ENCODE data around the gene BIRC7. TPM values are rescaled to one million over a fixed set of nuclear protein-coding genes. Genes with fewer than 3 reads are reported as not detected.
A peak's percentile ranks its signal among the peaks of the same experiment; 100 is the strongest.
"Not testable (repeated sequence)": the region's sequence is repeated elsewhere in the genome, so short reads cannot be mapped to it uniquely, and the experiment has no call there.

Gene BIRC7
- total and polyA plus RNA-seq, 2 donors (not counting 3 experiments of a cell fraction or from before 2014, with no cell fraction given) = not detected

DNA sequence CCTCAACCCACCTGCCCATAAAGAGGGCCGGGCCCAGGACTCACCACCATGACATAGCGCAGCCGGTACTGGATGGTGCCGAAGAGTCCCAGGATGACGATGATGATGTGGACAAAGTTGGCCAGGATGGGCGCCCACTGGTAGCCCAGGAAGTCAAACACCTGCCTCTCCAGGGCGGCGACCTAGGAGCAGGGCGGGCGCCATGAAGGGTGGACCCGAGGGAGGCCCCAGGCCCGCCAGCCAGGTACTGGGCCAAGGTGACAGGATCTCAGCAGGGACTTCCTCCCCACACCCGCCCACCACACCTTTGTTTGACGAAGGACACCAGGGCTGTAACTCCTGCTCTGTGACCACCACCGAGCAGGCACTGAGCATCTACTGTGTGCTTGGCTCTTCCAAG lies 14.2 kb downstream of the BIRC7 start:
- H3K9ac ChIP-seq (replicated peaks; ENCODE audit: extremely low read depth, insufficient read depth, low read length) = no peak overlapping the region
- dilution Hi-C loops (cut with MboI; ENCODE audit: extremely low pct_ligation_motif_present, low sequenced_read_pairs) = no loop called here
- peaks cover 19 to 22% of the 10 kb centered on the region in 2 experiments for H3K27me3 ChIP-seq (ENCODE audit: control insufficient read depth in 2 of 2, insufficient read depth in 2 of 2, low read length in 2 of 2)
- H3K4me3 ChIP-seq (replicated peaks in 1 of 3; ENCODE audit: insufficient read depth in 1 of 3, low read depth in 1 of 3, low read length in 3 of 3) = no peak overlapping the region
- CTCF ChIA-PET = interaction anchor here (4.2 kb wide), 1 partner anchor 27 kb away, joined by 24 read pairs; no protein-coding TSS in a partner anchor
- H3K4me1 ChIP-seq (ENCODE audit: control insufficient read depth, extremely low read depth, insufficient read depth, low read length) = no peaks in the 10 kb centered on the region
- no peaks in the 10 kb centered on the region for H4K20me1 ChIP-seq (replicated peaks; ENCODE audit: control insufficient read depth, extremely low read depth, insufficient read depth, low read length)
- no peak overlapping the region for H2AFZ ChIP-seq (ENCODE audit: low read depth, low read length)
- no peak overlapping the region for H3K4me2 ChIP-seq (ENCODE audit: insufficient read depth, low read length)
- DNase-seq (ENCODE audit: low read depth, low spot score) (no peak), FAIRE-seq (no peak)
- H3K27ac ChIP-seq (ENCODE audit: insufficient read depth, low read depth, low read length) = no peak overlapping the region
- no peaks in the 10 kb centered on the region for H3K9me1 ChIP-seq (replicated peaks; ENCODE audit: control insufficient read depth, extremely low read depth, insufficient read depth, low read length)
- H3K36me3 ChIP-seq (ENCODE audit: control insufficient read depth in 2 of 2, extremely low read depth in 1 of 2, insufficient read depth in 2 of 2, low read length in 2 of 2) = no peaks in the 10 kb centered on the region
- intact Hi-C loops (cut with micrococcal nuclease) = no loop called here
- TF ChIP-seq FOS (IDR thresholded peaks at IDR 0.05; ENCODE audit: borderline replicate concordance, insufficient read depth, low read length) = no peak
- no peaks in the 10 kb centered on the region for H3K79me2 ChIP-seq (ENCODE audit: control insufficient read depth, insufficient read depth, low read length)
- no TSS peak for BruUV-seq (replicated peaks)
- POLR2A ChIA-PET = no interaction called here
- H3K9me3 ChIP-seq (replicated peaks; ENCODE audit: control insufficient read depth, insufficient read depth, low read length) = no peaks in the 10 kb centered on the region

DNA sequence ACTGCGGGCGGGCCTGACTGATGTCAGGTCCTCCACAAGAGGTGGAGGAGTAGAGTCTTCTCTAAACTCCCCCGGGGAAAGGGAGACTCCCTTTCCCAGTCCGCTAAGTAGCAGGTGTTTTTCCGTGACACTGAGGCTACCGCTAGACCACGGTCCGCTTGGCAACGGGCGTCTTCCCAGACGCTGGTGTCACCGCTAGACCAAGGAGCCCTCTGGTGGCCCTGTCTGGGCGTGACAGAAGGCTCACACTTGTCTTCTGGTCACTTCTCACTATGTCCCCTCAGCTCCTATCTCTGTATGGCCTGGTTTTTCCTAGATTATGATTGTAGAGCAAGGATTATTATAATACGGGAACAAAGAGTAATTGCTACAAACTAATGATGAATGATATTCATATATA lies 15.6 kb downstream of the BIRC7 start:
- H2AFZ ChIP-seq (ENCODE audit: low read depth, low read length); H3K79me2 ChIP-seq (ENCODE audit: control insufficient read depth, insufficient read depth, low read length); H3K9ac ChIP-seq (replicated peaks; ENCODE audit: extremely low read depth, insufficient read depth, low read length); H4K20me1 ChIP-seq (replicated peaks; ENCODE audit: control insufficient read depth, extremely low read depth, insufficient read depth, low read length); POLR2A ChIA-PET; BruUV-seq (replicated peaks); H3K27ac ChIP-seq (ENCODE audit: insufficient read depth, low read depth, low read length); H3K36me3 ChIP-seq (ENCODE audit: control insufficient read depth in 2 of 2, extremely low read depth in 1 of 2, insufficient read depth in 2 of 2, low read length in 2 of 2); H3K4me3 ChIP-seq (replicated peaks in 1 of 3; ENCODE audit: insufficient read depth in 1 of 3, low read depth in 1 of 3, low read length in 3 of 3); H3K4me1 ChIP-seq (ENCODE audit: control insufficient read depth, extremely low read depth, insufficient read depth, low read length); H3K4me2 ChIP-seq (ENCODE audit: insufficient read depth, low read length); dilution Hi-C loops (cut with MboI; ENCODE audit: extremely low pct_ligation_motif_present, low sequenced_read_pairs); intact Hi-C loops (cut with micrococcal nuclease); H3K9me1 ChIP-seq (replicated peaks; ENCODE audit: control insufficient read depth, extremely low read depth, insufficient read depth, low read length); DNase-seq (ENCODE audit: low read depth, low spot score); FAIRE-seq; H3K9me3 ChIP-seq (replicated peaks; ENCODE audit: control insufficient read depth, insufficient read depth, low read length): not testable (repeated sequence)
- CTCF ChIA-PET = interaction anchor here (5.0 kb wide), 1 partner anchor 27 kb away, joined by 36 read pairs; no protein-coding TSS in a partner anchor
- H3K27me3 ChIP-seq (ENCODE audit: control insufficient read depth in 2 of 2, insufficient read depth in 2 of 2, low read length in 2 of 2) = peaks cover 30 to 35% of the 10 kb centered on the region in 2 experiments
- TF ChIP-seq, protein P1, sequence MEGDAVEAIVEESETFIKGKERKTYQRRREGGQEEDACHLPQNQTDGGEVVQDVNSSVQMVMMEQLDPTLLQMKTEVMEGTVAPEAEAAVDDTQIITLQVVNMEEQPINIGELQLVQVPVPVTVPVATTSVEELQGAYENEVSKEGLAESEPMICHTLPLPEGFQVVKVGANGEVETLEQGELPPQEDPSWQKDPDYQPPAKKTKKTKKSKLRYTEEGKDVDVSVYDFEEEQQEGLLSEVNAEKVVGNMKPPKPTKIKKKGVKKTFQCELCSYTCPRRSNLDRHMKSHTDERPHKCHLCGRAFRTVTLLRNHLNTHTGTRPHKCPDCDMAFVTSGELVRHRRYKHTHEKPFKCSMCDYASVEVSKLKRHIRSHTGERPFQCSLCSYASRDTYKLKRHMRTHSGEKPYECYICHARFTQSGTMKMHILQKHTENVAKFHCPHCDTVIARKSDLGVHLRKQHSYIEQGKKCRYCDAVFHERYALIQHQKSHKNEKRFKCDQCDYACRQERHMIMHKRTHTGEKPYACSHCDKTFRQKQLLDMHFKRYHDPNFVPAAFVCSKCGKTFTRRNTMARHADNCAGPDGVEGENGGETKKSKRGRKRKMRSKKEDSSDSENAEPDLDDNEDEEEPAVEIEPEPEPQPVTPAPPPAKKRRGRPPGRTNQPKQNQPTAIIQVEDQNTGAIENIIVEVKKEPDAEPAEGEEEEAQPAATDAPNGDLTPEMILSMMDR (IDR thresholded peaks at IDR 0.05; ENCODE audit: extremely low read depth in 1 of 2, insufficient read depth in 1 of 2, low read depth in 1 of 2, low read length in 2 of 2) = peak in 1 of 2 donors; percentile 14

Data from endothelial cell of umbilical vein (primary cell).